GM21825 (cell line): ENCODE measurements around the gene PLPPR5.

Source experiments
- ATAC-seq: cut with Tn5 transposase; IDR thresholded peaks from one replicate; pipeline ENCODE4 v1.9.1; 2021; ENCODE audit warnings: mild to moderate bottlenecking, moderate library complexity; ENCODE audit not compliant: unreplicated experiment

Gene PLPPR5

DNA sequence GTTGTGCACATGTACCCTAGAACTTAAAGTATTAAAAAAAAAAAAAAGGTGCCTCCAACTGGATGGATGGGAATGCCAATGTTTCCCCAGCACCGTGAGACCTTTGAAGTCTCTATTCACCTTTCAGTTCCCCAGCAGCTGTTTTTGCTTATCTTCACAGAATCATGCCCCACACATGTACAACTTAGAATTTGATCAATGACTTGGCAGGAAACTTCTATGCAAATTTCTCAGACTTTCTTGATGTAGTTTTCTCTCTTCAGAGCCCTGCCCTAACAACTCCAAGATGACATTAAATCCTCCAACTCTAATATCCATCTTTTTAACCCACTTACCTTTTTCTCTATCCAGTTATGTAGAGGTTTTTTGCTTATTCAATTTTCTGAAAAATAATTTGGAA, 144.3 kb downstream of the PLPPR5 start:
- ATAC-seq = no peak

DNA sequence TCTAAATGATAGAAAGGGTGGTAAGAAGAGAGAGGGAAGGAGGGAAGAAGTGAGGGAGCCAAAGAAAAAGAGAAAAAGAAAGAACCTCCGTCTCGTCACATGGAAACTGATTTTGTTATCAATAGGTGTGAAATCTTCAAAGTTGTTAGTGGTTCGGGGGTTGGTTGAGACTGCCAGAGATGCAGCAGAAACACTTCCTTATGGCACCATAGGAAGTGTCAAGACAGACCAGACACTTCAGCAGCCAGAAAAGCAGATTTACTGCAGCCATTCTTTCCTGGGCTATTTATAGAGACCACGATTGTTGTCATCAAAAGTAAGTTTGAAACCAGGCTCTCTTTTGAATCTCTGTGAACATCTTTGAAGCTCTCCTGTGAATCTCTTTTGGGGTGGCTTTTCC, 150.5 kb downstream of the PLPPR5 start:
- no peak for ATAC-seq

DNA sequence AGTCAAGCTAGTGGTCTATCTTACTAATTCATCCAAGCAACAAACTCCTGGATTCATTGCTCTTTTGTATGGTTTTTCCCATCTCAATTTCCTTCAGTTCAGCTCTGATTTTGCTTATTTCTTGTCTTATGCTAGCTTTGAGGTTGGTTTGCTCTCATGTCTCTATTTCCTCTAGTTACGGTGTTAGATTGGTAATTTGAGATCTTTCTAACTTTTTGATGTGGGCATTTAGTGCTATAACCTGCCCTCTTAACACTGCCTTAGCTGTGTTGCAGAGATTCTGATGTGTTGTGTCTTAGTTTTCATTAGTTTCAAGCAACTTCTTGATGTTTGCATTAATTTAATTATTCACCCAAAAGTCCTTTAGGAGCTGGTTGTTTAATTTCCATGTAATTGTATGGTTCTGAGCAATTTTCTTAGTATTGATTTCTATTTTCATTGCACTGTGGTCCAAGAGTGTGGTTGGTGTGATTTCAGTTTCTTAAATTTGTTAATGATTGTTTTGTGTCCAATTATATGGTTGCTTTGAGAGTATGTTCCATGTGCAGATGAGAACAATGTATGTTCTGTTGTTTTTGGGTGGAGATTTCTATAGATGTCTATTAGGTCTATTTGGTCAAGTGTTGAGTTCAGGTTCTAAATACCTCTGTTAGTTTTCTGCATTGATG, 154.6 kb downstream of the PLPPR5 start:
- ATAC-seq = no peak

DNA sequence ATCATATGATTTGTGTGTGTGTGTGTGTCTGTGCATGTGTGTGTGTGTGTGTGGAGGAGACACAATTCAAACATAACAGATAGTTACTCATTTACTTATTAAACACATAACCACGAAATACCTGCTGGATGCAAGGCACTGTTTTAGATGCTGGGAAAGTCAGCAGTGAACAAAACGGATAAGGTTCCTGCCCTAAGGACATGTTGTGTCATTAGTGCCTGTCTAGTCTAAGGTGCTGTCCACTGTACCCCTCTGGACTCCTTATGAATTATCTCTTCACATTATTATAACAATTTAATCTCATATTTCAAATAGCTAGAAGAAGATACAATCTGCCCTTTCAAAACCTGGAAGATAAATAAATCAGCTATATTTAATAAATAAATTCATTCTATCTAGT, 162.4 kb downstream of the PLPPR5 start:
- no peak for ATAC-seq
